ENCODE data around the gene PFAS. TPM values are rescaled to one million over a fixed set of nuclear protein-coding genes. Genes with fewer than 3 reads are reported as not detected.

Gene PFAS
- polyA plus RNA-seq, 1 donor from 2014 or later: 11.7 TPM

- H3K27me3 ChIP-seq (ENCODE audit: insufficient read depth, low read depth, low read length): no peaks in the 10 kb centered on the region
- H3F3A ChIP-seq (ENCODE audit: insufficient read depth, low read length, poor library complexity, severe bottlenecking): no peaks in the 10 kb centered on the region
- no peak overlapping the region for H3K27ac ChIP-seq (ENCODE audit: low read length)
- H3K79me2 ChIP-seq (replicated peaks; ENCODE audit: insufficient read depth, low read length): no peaks in the 10 kb centered on the region
- H3K36me3 ChIP-seq (ENCODE audit: insufficient read depth, low read length): no peaks in the 10 kb centered on the region
- H3K9me2 ChIP-seq (ENCODE audit: insufficient read depth, low read length): no peaks in the 10 kb centered on the region
- H3K4me3 ChIP-seq (ENCODE audit: low read length): no peak overlapping the region
- no peak for TF ChIP-seq MXI1 (conservative IDR thresholded peaks at IDR 0.05; ENCODE audit: poor library complexity, severe bottlenecking)
- TF ChIP-seq, protein P1, sequence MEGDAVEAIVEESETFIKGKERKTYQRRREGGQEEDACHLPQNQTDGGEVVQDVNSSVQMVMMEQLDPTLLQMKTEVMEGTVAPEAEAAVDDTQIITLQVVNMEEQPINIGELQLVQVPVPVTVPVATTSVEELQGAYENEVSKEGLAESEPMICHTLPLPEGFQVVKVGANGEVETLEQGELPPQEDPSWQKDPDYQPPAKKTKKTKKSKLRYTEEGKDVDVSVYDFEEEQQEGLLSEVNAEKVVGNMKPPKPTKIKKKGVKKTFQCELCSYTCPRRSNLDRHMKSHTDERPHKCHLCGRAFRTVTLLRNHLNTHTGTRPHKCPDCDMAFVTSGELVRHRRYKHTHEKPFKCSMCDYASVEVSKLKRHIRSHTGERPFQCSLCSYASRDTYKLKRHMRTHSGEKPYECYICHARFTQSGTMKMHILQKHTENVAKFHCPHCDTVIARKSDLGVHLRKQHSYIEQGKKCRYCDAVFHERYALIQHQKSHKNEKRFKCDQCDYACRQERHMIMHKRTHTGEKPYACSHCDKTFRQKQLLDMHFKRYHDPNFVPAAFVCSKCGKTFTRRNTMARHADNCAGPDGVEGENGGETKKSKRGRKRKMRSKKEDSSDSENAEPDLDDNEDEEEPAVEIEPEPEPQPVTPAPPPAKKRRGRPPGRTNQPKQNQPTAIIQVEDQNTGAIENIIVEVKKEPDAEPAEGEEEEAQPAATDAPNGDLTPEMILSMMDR (IDR thresholded peaks at IDR 0.05; ENCODE audit: poor library complexity, severe bottlenecking): no peak
- TF ChIP-seq SMC3 (conservative IDR thresholded peaks at IDR 0.05; ENCODE audit: poor library complexity): no peak
- no peak for TF ChIP-seq EZH2 (IDR thresholded peaks at IDR 0.05; ENCODE audit: borderline replicate concordance, insufficient read depth, low read length, poor library complexity, severe bottlenecking)
- TF ChIP-seq RAD21 (conservative IDR thresholded peaks at IDR 0.05): no peak
- no peak for TF ChIP-seq POLR2AphosphoS5 (IDR thresholded peaks at IDR 0.05)
- TF ChIP-seq REST (IDR thresholded peaks at IDR 0.05; ENCODE audit: borderline replicate concordance): no peak
- no peak for TF ChIP-seq TAF1 (IDR thresholded peaks at IDR 0.05; ENCODE audit: low read depth)
- no peak for TF ChIP-seq EP300 (conservative IDR thresholded peaks at IDR 0.05; ENCODE audit: poor library complexity, severe bottlenecking)
- H2AFZ ChIP-seq (ENCODE audit: low read depth, low read length): no peak overlapping the region
- H4K20me1 ChIP-seq (ENCODE audit: insufficient read depth): no peaks in the 10 kb centered on the region
- H3K4me2 ChIP-seq (ENCODE audit: low read length): no peak overlapping the region
- H3K9ac ChIP-seq (ENCODE audit: low read length): no peak overlapping the region
- no peaks in the 10 kb centered on the region for H3K9me3 ChIP-seq (ENCODE audit: low read length)
These were observed 24.9 kb downstream of the PFAS start for GRCh38 chr17:8273884-8274444.

DNA sequence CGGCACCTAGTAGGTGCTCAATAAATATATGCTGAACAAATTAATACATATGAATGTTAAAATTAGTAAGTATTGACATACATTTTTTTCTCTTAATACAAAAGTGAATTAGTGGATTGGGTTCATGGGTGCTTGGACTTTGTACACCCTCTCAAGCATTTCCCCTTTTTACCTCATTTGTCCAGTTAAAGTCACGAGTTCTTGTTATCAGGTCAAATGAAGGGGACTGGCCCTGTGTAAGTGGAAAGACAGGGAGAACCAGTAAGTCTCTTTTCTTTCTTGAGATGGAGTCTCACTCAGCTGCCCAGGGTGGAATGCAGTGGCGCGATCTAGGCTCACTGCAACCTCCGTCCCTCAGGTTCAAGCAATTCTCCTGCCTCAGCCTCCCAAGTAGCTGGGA, 25.7 kb downstream of the PFAS start:
- Histone ChIP-seq H3K9me3 (ENCODE audit: low read length) (no peaks in the 10 kb centered on the region), H3K27ac (ENCODE audit: low read length) (no peak overlapping the region), H3K27me3 (ENCODE audit: insufficient read depth, low read depth, low read length) (no peaks in the 10 kb centered on the region), H4K20me1 (ENCODE audit: insufficient read depth) (no peaks in the 10 kb centered on the region), H2AFZ (ENCODE audit: low read depth, low read length) (no peak overlapping the region), H3F3A (ENCODE audit: insufficient read depth, low read length, poor library complexity, severe bottlenecking) (no peaks in the 10 kb centered on the region), H3K4me3 (ENCODE audit: low read length) (no peak overlapping the region), H3K9ac (ENCODE audit: low read length) (no peak overlapping the region), H3K4me2 (ENCODE audit: low read length) (no peak overlapping the region), H3K36me3 (ENCODE audit: insufficient read depth, low read length) (no peaks in the 10 kb centered on the region), H3K79me2 (replicated peaks; ENCODE audit: insufficient read depth, low read length) (no peaks in the 10 kb centered on the region), H3K9me2 (ENCODE audit: insufficient read depth, low read length) (no peaks in the 10 kb centered on the region)
- TF ChIP-seq SMC3 (conservative IDR thresholded peaks at IDR 0.05; ENCODE audit: poor library complexity) (no peak), MXI1 (conservative IDR thresholded peaks at IDR 0.05; ENCODE audit: poor library complexity, severe bottlenecking) (no peak), REST (IDR thresholded peaks at IDR 0.05; ENCODE audit: borderline replicate concordance) (no peak), RAD21 (conservative IDR thresholded peaks at IDR 0.05) (no peak), TAF1 (IDR thresholded peaks at IDR 0.05; ENCODE audit: low read depth) (no peak), EZH2 (IDR thresholded peaks at IDR 0.05; ENCODE audit: borderline replicate concordance, insufficient read depth, low read length, poor library complexity, severe bottlenecking) (no peak), EP300 (conservative IDR thresholded peaks at IDR 0.05; ENCODE audit: poor library complexity, severe bottlenecking) (no peak)
